SJCRH30 (cell line): ENCODE data around the gene TMEM59. TPM values are rescaled to one million over a fixed set of nuclear protein-coding genes. Genes with fewer than 3 reads are reported as not detected.

Experiments used
- DNase-seq, 2 experiments: peaks; one replicate each; pipeline ENCODE4 v3.0.0-alpha.2; 2015 to 2020
- H3K27ac ChIP-seq: fragments of 250-450 bp; sonication (Bioruptor Pico); 2 replicates; pipeline ENCODE4 v1.5.1; 2020; ENCODE audit warnings: mild to moderate bottlenecking, moderate library complexity
- H3K27me3 ChIP-seq: fragments of 250-450 bp; sonication (Bioruptor Pico); 2 replicates; pipeline ENCODE4 v1.5.1; 2020; ENCODE audit warnings: mild to moderate bottlenecking, moderate library complexity
- H3K36me3 ChIP-seq: fragments of 250-450 bp; sonication (Bioruptor Pico); 2 replicates; pipeline ENCODE4 v1.5.1; 2020; ENCODE audit warnings: mild to moderate bottlenecking, moderate library complexity
- H3K4me1 ChIP-seq: fragments of 250-450 bp; sonication (Bioruptor Pico); 2 replicates; pipeline ENCODE4 v1.5.1; 2020; ENCODE audit warnings: mild to moderate bottlenecking, moderate library complexity
- H3K4me3 ChIP-seq: fragments of 250-450 bp; sonication (Bioruptor Pico); 2 replicates; pipeline ENCODE4 v1.5.1; 2020; ENCODE audit warnings: mild to moderate bottlenecking, moderate library complexity
- H3K9me3 ChIP-seq: fragments of 250-450 bp; sonication (Bioruptor Pico); replicated peaks from 2 replicates; pipeline ENCODE4 v1.5.1; 2020; ENCODE audit warnings: mild to moderate bottlenecking, moderate library complexity
- total RNA-seq: library from RNA; depleted of rRNA; stranded (reverse); fragments of >200 nt; shearing (Covaris generic); gene quantifications from 2 replicates; pipeline ENCODE4 v1.2.3, GENCODE V29; 2014; rRNA removed

TMEM59 gene
- total RNA-seq, 1 experiment from 2014 or later, result 135 TPM

GRCh38 chr1:53992085-53992874 is 60.7 kb downstream of the TMEM59 start:
- H3K9me3 ChIP-seq, result no peaks in the 10 kb centered on the region
- H3K27me3 ChIP-seq, result no peaks in the 10 kb centered on the region
- H3K4me1 ChIP-seq, result no peaks in the 10 kb centered on the region
- DNase-seq, result peak in 1 of 2 experiments; percentile 21
- no peaks in the 10 kb centered on the region for H3K36me3 ChIP-seq
- H3K4me3 ChIP-seq, result no peak overlapping the region
- H3K27ac ChIP-seq, result no peak overlapping the region

- DNase-seq, result no peak
- Histone ChIP-seq H3K9me3 (no peaks in the 10 kb centered on the region), H3K36me3 (no peaks in the 10 kb centered on the region), H3K27me3 (no peaks in the 10 kb centered on the region), H3K27ac (no peak overlapping the region), H3K4me1 (no peaks in the 10 kb centered on the region), H3K4me3 (no peak overlapping the region)
Observed at GRCh38 chr1:53987880-53988279, 65.1 kb downstream of the TMEM59 start.

DNA sequence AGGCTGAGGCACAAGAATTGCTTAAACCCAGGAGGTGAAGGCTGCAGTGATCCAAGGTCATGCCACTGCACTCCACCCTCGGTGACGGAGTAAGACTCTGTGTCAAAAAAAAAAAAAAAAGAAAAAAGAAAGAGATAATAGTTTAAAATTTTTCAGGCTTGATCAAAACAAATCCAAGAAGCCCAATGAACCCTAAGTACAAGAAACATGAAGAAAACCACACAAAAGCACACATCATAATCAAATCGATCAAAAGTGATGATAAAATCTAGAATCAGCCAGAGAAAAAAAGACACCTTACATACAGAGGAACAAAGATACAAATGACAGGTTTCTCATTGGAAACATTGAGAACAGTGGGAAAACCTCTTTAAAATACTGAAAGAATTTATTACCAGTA is 66.5 kb downstream of the TMEM59 start:
- Histone ChIP-seq H3K27ac (no peak overlapping the region), H3K4me3 (no peak overlapping the region), H3K36me3 (no peaks in the 10 kb centered on the region), H3K27me3 (no peaks in the 10 kb centered on the region), H3K9me3 (no peaks in the 10 kb centered on the region), H3K4me1 (no peaks in the 10 kb centered on the region)
- no peak for DNase-seq

- H3K36me3 ChIP-seq, result no peaks in the 10 kb centered on the region
- no peak for DNase-seq
- H3K4me3 ChIP-seq, result no peak overlapping the region
- no peaks in the 10 kb centered on the region; the same call in 1 of the 2 replicates for H3K4me1 ChIP-seq
- H3K27ac ChIP-seq, result no peak overlapping the region
- H3K27me3 ChIP-seq, result no peaks in the 10 kb centered on the region
- no peaks in the 10 kb centered on the region for H3K9me3 ChIP-seq
Observed at GRCh38 chr1:53984726-53985125, 68.3 kb downstream of the TMEM59 start.

- Histone ChIP-seq H3K27ac (no peak overlapping the region), H3K4me3 (peak overlapping the region; percentile 28; the same call in 1 of the 2 replicates), H3K36me3 (no peaks in the 10 kb centered on the region)
Observed at GRCh38 chr1:53982763-53983104, 70.3 kb downstream of the TMEM59 start.

DNA sequence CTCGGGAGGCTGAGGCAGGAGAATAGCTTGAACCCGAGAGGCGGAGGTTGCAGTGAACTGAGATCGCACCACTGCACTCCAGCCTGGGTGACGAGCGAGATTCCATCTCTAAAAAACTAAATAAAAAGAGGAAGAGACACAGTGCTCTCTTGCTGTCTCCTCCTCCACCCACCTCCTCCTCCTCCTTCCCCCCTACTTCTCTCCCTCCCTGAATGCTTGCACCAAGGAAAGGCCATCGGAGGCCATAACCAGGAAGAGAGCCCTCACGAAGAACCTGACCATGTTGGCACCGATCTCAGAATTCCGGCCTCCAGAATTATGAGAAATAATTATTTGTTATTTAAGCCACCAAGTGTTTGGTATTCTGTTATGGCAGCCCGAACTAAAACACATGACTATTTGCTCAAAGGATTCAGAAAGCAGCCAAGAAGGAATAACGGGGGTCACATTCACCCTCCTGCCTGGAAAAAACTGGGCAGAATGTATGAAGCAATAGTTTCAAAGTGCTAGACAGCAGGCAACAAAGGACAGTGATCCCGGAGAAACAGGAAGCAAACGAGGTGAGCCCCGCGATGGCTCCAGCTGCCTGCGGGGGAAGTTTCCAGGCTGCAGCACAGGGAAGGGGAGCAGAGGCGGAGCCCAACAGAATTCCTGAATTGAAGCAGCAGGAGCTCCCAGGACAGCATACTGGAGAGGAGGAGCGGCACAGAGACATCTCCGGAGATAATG is 70.8 kb downstream of the TMEM59 start:
- Histone ChIP-seq H3K4me3 (peak overlapping the region; percentile 28; the same call in 1 of the 2 replicates), H3K27ac (no peak overlapping the region), H3K9me3 (no peaks in the 10 kb centered on the region), H3K4me1 (no peaks in the 10 kb centered on the region; the same call in 1 of the 2 replicates), H3K27me3 (no peaks in the 10 kb centered on the region), H3K36me3 (no peaks in the 10 kb centered on the region)
- peak; percentile 25 to 42 for DNase-seq

More at GRCh38 chr1:53982763-53983104, 70.3 kb downstream of the TMEM59 start:
- no peak for DNase-seq
- H3K27me3 ChIP-seq, result no peaks in the 10 kb centered on the region
- no peaks in the 10 kb centered on the region for H3K9me3 ChIP-seq
- no peaks in the 10 kb centered on the region; the same call in 1 of the 2 replicates for H3K4me1 ChIP-seq

- no peak for DNase-seq
- Histone ChIP-seq H3K4me3 (no peak overlapping the region), H3K36me3 (peaks cover under 1% of the 10 kb centered on the region; the same call in 1 of the 2 replicates), H3K27ac (no peak overlapping the region), H3K9me3 (no peaks in the 10 kb centered on the region), H3K27me3 (no peaks in the 10 kb centered on the region), H3K4me1 (no peaks in the 10 kb centered on the region; the same call in 1 of the 2 replicates)
Observed at GRCh38 chr1:53981220-53981619, 71.8 kb downstream of the TMEM59 start.

- H3K27me3 ChIP-seq, result no peaks in the 10 kb centered on the region
- no peak overlapping the region for H3K4me3 ChIP-seq
- H3K4me1 ChIP-seq, result no peaks in the 10 kb centered on the region; the same call in 1 of the 2 replicates
- no peak overlapping the region for H3K27ac ChIP-seq
- no peaks in the 10 kb centered on the region for H3K9me3 ChIP-seq
- peaks cover 4% of the 10 kb centered on the region; the same call in 1 of the 2 replicates for H3K36me3 ChIP-seq
- peak; percentile 39 to 65 for DNase-seq
Observed at GRCh38 chr1:53979712-53980450, 73.1 kb downstream of the TMEM59 start.

Other genes starting within 250 kb of the TMEM59 start
- 96.4 and 107 TPM in 2 replicates for gene NDC1, start 214.9 kb downstream of the TMEM59 start, total RNA-seq
- 16.7 and 17.0 TPM in 2 replicates for gene YIPF1, start 163.4 kb downstream of the TMEM59 start, total RNA-seq
- gene DIO1, start 159.0 kb downstream of the TMEM59 start, total RNA-seq, result not detected in 2 replicates
- gene IFT25, start 107.5 kb downstream of the TMEM59 start, total RNA-seq, result 110 and 119 TPM in 2 replicates
- 48.4 and 50.7 TPM in 2 replicates for gene LRRC42, start 106.9 kb downstream of the TMEM59 start, total RNA-seq
- not detected in 2 replicates for gene LDLRAD1, start 35.0 kb downstream of the TMEM59 start, total RNA-seq
- 6.3 and 7.8 TPM in 2 replicates for gene TCEANC2, start 404 bp upstream of the TMEM59 start, total RNA-seq
- gene CDCP2, start 99.8 kb upstream of the TMEM59 start, total RNA-seq, result not detected in 2 replicates
- 6.4 and 7.0 TPM in 2 replicates for gene CYB5RL, start 146.8 kb upstream of the TMEM59 start, total RNA-seq
- 139 and 142 TPM in 2 replicates for gene MRPL37, start 147.0 kb upstream of the TMEM59 start, total RNA-seq